GM18499 (cell line): ENCODE data around the gene NEGR1.

Experiments used
- ATAC-seq: cut with Tn5 transposase; IDR thresholded peaks from one replicate; pipeline ENCODE4 v1.9.1; 2021; ENCODE audit warnings: moderate number of reproducible peaks; ENCODE audit not compliant: insufficient read depth, unreplicated experiment

Gene NEGR1

DNA sequence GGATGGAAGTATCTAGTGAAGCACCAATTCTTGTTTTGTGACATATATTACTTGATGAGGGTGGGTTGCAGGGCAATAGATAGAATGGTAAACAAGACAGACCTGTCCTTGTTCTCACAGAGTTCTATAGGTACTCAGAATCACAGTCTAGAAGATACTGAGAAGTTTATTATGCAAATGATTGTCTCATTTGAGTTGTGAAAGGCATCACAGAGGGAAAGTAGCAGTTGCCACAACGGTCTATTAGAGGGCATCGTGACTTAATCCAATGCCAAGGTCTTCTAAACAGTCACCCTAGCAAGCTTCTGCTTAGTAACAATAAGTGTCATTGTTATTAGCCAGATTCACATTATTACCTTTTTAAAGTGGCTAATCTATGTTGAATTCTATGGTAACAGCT is 626.7 kb downstream of the NEGR1 start:
- ATAC-seq: no peak

DNA sequence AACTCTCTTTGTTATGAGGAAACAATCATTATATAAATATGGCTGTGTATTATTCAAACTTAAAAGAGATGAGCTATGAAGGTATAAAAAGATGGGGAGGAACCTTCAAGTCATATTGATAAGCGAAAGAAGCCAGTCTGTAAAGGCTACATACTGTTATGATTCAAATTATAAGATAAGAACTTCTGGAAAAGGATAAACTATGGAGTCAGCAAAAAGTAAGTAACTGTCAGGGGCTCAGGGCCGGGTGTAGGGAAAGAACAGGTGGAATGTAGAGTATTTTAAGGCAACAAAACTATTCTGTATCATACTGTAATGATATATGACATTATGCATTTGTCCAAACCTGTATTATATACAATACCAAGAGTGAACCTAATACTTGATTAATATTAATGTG is 628.4 kb downstream of the NEGR1 start:
- ATAC-seq: no peak

DNA sequence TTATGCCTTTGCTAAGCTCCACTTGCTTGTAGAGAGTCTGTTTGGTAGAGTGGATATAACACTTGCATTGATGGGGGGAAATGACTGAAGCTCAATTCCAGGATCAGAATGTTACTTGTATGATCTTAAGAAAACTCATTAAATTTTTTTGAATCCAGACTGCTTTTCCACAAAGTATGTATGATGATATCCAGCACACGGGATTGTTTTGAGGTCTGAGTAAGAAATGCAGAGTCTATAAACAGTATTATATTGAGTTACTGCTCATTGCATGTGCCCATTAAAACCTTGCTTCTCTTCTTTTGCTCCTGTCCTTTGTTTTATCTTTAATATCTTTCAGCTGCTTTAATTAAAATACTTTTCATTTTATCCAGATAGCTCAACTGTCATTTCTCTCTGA is 631.1 kb downstream of the NEGR1 start:
- ATAC-seq: no peak

DNA sequence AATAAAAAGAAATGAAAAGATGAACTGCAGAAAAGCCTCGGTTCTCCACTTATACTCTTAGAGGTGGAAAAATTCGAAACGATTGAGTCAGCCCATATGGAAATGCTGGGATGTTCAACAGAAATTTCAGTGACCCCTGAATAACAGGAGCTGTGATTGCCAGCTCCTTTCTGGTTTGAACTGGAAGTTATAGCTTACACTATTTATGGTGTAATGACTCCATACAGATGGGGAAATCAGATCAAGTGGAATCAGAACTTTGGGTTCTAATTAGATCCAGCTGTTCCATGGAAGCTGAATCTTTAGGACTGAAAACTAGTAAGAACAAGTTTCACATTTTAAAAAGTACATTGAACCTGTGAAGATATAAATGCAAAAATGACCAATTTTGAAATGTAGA is 632.2 kb downstream of the NEGR1 start:
- ATAC-seq: no peak

DNA sequence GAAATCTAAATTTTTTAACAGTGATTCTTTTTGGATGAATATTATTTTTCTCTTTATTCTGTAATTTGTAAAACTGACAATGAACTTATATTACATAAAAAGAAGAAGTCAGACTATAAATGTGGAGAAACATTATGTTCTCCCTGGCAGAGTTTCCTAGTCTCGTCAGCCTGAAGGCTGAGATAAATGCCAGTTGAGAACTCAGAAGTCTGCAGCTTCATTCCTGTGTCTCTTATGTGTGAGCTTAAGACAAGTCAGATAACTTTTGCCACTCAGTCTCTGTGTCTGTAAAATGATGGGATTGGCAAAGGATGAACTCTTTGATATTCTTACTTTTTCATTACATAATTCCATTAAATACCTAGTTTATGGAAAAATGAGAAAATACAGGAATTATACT is 632.7 kb downstream of the NEGR1 start:
- ATAC-seq: no peak

DNA sequence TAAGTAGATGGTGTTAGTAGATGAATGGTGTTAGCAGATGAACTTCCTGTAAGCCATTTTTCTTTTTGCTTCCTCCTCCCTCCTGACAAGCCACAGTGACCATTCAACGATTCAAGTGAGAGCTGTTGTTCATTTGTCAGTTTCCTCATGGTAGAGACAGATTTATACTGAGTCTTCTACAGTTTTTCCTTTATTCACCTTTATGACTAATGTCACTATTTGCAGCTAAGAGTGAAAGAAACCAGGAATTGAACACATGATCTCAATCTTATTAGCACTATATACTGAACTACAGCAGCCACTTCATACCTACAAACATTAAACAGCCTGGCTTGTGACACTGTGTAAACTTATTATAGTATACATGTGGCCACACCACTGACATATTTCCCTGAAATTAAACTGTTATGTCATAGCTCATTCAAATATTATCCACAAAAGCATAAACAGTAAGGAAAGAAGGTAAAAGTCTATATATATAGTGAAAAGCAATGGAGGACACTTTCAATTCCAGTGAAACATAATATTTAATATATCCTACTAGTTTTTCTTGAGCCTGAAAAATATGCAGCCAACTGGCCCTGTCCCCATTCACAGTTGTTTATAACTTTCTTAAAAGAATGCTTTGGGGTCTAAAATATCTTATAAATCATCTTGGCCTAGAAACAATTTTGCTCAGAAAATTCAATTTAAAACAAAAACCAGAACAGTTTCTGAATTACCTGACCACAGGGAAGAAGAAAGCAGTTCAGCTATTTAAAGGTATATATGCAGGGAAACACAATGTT is 634.6 kb downstream of the NEGR1 start:
- ATAC-seq: no peak

DNA sequence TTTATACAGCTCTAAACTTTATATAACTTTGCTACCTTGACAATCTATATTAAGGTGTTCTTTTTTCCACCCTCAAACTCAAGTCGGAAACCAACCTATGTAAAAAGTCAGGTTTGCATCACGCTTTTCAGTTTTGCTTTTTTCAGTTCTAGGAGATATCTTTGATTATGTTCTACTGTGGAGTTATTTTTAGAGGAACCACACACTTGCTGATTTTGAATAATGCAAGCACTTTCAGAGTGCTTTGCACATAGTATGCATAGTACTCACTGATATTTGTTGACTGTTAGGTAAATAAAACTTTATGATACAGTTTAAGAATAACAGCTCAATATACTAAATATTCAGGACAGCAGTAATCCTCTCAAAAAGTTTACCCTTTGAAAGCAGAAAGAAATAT is 637.3 kb downstream of the NEGR1 start:
- no peak for ATAC-seq

DNA sequence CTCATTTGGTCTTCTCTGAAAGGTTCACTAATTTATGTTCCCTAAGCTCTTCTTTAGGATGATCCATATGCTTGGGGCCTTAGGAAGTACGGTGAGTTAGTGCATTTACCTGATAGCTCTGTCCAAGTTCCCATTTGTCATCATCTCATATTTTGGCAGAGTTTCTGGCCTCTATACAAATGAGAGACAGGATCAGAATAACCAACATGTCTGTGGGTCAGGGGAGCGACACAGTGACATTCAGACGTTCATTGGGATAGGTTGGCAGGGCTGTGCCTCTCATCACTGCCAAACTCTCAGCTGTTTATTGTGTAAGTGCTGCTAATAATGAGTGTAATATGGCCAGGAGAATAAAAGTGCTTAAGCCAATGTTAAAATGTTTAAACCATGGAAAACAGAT is 640.4 kb downstream of the NEGR1 start:
- no peak for ATAC-seq

DNA sequence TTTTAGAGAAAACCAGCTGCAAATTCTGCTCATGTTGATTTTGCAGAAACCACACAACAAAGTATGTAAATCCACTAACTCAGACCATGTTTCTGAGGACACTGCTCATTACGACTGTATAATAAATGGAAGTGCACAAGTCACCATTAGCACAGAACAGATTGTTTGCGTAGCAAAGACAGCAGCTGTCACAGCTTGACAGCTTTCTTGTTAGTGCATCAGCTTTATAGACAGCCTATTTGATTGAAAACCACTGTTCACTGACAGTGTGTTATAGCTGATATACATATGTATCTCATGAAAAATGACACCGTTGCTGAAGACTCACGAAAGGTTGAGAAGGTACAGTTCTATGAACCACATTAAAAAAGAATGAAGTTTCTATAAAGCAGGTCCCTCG is 641.3 kb downstream of the NEGR1 start:
- no peak for ATAC-seq

DNA sequence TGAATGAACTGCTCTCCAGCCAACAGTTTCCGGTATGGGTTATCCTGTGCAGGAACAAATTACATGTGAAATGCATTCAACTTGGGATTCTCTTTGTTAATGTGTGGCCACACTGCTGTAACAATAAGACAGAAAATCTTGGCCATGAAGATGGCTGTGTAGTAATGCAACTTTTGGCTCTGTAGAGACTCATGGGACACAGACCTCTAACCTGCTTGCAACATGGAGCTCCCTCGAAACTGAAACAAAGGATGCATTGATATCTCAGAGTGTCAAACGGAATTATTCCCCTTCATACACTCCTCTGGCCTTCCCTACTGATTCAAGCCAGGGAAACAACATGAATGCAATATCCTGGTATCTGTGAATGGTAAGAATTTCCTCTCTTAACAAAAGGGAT is 642.2 kb downstream of the NEGR1 start:
- no peak for ATAC-seq

DNA sequence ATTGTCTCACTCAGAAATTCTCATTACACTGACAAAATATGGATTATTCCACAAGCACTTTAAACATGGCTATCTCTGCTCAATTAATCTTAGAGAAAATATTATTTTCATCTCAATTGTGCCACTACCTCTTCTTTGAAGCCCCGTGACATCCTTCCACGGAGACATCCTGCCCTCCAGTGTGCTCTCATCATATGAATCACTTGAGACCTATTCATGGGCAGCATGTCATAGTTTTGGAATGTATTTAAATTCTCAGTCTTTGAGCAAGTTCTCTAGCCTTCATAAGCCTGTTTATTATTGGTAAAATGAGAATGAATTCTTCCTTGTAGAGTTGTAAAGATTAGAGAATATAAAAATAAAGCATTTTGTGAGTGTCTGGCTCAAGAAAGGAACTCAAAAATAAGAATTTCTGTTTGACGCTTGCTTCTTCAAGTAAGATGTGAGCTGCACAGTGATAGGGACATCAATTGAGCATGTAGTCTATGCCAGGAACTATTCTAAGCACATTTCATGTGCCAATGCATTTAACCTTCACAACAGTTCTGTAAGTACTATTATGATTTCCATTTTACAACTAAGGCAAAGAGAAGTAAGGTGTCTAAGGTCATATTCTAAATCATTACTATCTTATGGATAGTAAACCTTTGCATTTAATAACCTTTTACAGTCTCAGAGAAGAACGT is 644.1 kb downstream of the NEGR1 start:
- ATAC-seq: no peak

DNA sequence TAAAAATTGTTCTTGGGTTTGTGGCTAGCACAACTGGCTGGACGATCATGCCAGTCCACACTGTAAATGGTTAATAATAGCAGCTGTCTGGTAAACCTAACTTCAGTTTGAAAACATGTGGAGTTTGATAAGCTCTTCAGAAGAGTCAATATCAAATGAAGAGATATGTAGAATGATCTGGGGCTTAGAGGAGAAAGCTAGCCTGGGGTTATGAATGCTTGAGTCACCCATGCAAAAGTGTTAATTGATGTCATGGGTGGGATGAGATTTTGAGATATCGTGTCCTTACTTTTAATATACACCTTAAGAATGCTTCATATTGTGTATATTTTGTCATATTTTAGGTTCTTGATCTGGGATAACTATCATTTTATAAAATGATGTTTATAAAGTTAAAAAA is 646.8 kb downstream of the NEGR1 start:
- ATAC-seq: no peak

DNA sequence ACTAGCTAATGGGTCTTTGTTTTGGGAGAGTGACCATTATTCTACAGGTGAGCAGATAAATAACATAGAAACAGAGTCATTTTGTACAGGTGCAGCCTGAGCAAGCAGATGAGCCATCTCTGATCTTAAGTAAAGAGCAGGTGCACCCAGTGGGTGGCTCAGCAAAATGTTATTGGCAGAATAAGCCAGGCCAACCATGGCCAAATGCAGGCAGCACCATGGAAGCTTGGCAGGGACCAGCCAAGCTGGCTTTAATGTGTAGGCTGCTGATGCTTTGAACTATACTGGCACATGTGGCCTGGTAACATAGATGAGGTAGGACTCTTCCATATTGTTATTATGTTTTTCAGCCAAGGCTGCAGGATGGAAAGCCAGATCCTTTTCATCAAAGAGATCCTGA is 648.2 kb downstream of the NEGR1 start:
- no peak for ATAC-seq

DNA sequence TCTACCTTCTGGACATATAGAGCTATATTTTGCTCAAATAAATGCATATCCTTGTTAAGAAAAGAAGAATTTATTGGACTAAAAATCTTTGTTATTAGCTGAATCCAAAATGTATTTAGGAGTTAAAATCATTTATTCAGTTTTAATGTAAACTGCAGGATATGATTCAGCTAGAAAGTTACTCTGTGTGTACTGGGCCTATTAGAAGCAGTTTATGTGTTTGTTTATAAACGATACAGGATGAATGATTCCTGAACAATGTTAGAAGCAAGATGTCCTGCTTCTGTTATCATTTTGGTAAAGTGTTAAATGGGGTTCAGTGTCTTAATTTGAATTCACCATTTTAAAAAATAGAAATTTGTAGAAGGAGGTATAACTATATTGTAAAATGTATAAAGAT is 652.3 kb downstream of the NEGR1 start:
- no peak for ATAC-seq

DNA sequence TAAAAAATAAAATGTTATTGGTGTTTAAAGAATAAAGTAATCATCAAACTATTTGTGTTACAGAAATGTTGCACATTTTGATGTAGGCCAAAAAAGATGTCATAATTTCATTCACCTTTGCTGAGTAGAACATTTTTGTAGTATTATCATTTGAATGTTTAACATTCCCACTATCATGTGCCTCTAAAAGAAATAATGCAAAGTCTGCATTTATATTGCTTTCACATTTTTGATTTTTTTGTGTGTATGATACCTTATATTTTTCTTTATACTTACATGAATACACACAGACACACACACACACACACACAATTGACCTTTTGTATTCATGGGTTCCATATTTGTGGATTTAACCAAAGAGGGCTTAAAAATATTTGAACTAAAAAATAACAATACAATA is 657.3 kb downstream of the NEGR1 start:
- ATAC-seq: no peak

DNA sequence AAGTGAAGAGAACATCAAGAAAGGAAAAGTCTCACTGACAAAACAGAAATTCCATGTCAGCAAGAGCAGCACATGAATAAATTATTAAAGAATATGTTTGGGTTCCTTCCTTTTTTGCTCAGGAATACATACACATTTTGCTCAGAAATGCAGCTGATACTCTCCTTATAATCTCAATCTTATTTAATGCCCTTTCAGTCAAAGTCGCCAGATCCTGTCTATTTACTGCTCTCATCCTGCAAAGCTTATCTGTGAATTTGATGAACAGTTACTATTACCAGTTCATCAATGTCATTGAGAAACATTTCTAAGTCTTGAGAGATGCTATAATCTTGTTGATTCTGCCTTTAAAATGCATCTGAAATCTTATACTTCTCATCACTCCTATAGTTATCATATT is 658.5 kb downstream of the NEGR1 start:
- ATAC-seq: no peak

DNA sequence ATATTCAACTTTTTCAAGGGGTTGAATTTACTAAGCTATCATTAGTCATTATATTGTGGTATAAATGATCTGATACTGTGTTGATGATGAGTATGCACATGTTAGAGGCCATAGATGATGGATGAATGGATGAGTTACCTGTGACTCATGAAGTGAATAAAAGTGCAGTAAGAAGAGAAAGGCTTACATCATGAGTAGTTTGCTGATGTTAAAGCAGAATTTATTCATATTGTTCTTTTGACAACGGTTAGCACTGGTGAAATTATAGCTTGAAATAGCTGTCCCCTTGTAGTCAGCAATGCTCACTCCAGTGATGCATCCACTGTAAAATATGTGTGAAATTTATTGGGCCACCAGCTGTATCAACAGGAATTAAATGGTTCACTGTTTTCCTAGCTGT is 660.6 kb downstream of the NEGR1 start:
- ATAC-seq: no peak

DNA sequence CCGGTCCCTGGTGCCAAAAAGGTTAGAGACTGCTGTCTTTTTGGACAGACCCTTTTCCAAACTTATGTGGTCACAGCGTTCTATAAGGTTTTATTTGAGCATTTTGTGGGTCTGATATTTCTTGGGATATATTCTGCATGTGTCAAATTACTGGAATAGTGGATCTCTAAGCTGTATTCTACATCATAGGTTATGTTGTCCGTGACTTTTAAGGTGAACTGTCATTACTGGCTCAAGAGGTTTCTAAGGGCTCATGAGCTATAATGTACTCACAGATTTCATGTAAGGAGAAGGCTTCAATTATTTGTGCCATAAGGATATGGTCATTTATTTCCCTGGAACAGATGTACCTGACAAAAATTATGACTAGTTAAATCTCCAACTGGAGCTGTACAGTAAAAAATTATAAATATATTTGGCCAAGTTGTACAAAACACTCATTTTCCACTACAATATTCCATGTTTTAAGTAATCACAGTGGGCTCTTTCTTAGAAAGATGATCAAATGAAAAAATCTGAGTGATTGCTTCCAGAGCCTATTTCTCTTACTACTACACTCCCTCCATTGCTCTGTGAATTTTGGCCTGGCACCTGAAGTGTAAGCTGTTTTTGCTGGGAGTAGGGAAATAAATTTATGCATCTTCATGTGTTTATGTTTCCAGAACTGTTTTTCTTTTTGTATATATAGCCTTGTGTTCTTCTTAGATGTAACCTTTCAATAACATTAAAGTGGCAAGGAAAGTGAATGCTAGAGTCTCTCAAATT is 663.4 kb downstream of the NEGR1 start:
- no peak for ATAC-seq

DNA sequence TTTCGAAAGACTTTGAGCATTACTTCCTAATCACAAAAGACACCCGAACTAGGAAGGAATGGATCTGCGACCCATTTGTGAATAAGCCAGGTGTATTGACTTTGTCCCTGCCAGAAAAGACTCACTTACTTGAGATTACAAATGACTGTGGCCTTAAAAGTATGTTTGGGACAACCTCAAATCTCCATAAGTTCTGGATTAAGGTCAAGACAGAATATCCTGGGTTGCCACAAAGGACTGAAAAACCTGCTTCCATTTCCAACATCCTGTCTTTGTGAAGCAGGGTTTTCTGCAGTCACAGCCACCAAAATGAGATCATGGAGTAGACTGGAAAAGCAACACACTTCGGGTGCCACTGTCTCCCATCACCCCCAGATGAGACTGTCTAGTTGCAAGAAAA is 664.1 kb downstream of the NEGR1 start:
- ATAC-seq: no peak

DNA sequence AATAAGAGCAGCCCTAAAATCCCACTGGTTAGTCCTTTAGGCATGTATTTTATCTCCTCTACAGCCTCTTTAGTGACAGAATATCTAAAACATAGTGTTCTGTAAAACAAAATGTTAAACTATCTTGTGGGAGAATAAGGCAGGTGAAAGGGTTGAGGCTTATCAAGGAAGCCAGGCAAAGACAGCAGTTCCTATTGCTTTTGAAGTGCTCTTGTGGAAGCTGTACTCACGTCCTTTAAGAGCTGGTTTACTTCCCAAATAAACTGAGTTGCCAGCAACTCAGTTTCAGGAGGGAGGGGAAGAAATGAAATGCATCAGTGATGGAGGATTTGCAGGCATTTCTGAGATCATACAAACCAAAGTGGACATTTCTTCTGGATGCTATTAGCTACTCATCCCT is 671.9 kb downstream of the NEGR1 start:
- no peak for ATAC-seq

DNA sequence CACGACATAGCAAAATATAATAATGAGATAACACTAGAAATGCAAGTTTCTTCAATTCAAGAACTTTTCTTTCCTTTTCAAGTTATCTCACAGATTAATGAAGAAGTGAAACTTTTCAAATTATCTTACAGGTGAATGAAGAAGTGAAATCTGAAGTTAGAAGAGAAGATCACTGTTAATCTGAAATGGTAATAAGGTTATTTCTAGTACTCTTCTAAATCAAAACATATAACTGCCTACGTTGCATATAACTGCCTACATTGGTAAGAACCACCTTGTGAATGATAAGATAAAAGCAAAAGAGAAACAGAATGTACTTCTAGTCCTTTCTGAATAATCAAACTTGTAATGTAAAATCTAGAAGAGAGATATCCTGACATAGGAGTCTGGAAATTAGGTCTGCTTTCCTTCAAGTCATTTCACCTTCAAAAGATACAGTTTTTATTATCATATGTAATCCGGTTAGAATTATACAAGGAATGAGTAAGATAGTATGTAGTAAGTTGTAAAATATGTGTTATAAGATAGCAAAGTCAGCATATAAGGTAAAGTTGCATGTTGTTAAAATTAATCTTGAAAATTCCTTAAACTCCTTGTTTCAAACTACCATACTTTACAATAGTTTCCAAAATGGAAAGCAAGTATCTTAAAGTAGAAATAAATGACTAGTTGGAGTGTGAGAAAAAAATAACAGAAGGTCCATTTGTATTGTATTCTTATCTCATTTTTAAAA is 679.1 kb downstream of the NEGR1 start:
- ATAC-seq: no peak
